Adrenal gland (tissue), 12 donors: ENCODE data around the gene OSBPL10. TPM values are rescaled to one million over a fixed set of nuclear protein-coding genes. Genes with fewer than 3 reads are reported as not detected.

Experiments used
- DNase-seq, 7 donors: peaks; one replicate each; pipeline ENCODE4 v3.0.0-alpha.2; 2019 to 2020
- H3K27ac ChIP-seq, 5 donors: fragments of 200-600 bp; sonication (generic) in 4 of 5; 1 replicate in 3 of 5; 2 replicates in 2 of 5; pipeline versions ENCODE4 v1.5.1 to v1.8.0; 2016 to 2020; ENCODE audit warnings: mild to moderate bottlenecking in 1 of 5
- H3K27me3 ChIP-seq: fragments of 200-600 bp; 2 replicates; pipeline ENCODE4 v1.8.0; 2021
- H3K36me3 ChIP-seq, 2 donors: fragments of 200-600 bp; replicated peaks in 1 of 2; 1 replicate in 1 of 2; 2 replicates in 1 of 2; pipeline versions ENCODE4 v1.5.1 to v1.8.0; 2018 to 2022
- H3K4me1 ChIP-seq, 2 donors: fragments of 200-600 bp; replicated peaks in 1 of 2; 1 replicate in 1 of 2; 2 replicates in 1 of 2; pipeline versions ENCODE4 v1.5.1 to v1.8.0; 2018 to 2021
- H3K4me3 ChIP-seq, 4 donors: fragments of 200-600 bp; sonication (generic) in 3 of 4; one replicate each; pipeline ENCODE4 v1.5.1; 2016 to 2018
- H3K9me3 ChIP-seq, 3 donors: fragments of 200-600 bp; sonication (generic) in 1 of 3; replicated peaks in 1 of 3; 1 replicate in 2 of 3; 2 replicates in 1 of 3; pipeline versions ENCODE4 v1.5.1 to v1.8.0; 2016 to 2021
- POLR2A ChIP-seq, 2 donors: fragments of 450-650 bp; IDR thresholded peaks; one replicate each; pipeline ENCODE4 v1.6.1; 2017; ENCODE audit warnings: antibody characterized with exemption in 2 of 2, mild to moderate bottlenecking in 2 of 2, moderate library complexity in 1 of 2
- WGBS, 4 donors: extraction: QIAGEN DNeasy Blood & Tissue Kit in 2 of 4; methylation state at CpG; one replicate each; pipeline versions ENCODE4 v1.1.5 to v1.1.7; 2013 to 2017; 5-methylcytosine and 5-hydroxymethylcytosine counted together
- intact Hi-C, 2 donors: fragments of 100-400 bp; cut with DNase I; formaldehyde crosslinking; loops; one replicate each; pipeline versions ENCODE4 v1.14.1 to v1.15.0; 2022 to 2023
- polyA plus RNA-seq, 3 donors: library from polyadenylated mRNA; stranded (reverse); fragments of 200-250 nt in 2 of 3; fragments of 350-450 nt in 1 of 3; fragmentation: Illumina TruSeq in 1 of 3; extraction: RNeasy Lipid Tissue Mini Kit (QIAGEN cat#74804) in 1 of 3; gene quantifications; one replicate each; pipeline ENCODE4 v1.2.3, GENCODE V29; 2013 to 2014
- total RNA-seq, 9 donors: library from RNA; depleted of rRNA in 4 of 9; stranded (reverse); fragments of >200 nt in 4 of 9; fragments of 120-200 nt in 1 of 9; fragmentation: NEBNext Ultra II Directional in 1 of 9; extraction: Animal tissue kit (Norgen Biotek cat#: 25700) in 1 of 9; gene quantifications; one replicate each; pipeline versions ENCODE4 v1.1.0 to v1.2.4, GENCODE V29; 2013 to 2023
- TF ChIP-seq, protein P1 (sequence below), 6 experiments: fragments of 450-650 bp in 4 of 6; fragments of 200-600 bp in 2 of 6; sonication (generic) in 1 of 6; IDR thresholded peaks; 1 replicate in 5 of 6; 2 replicates in 1 of 6; pipeline versions ENCODE4 v1.5.1 to v1.8.0; 2016 to 2021; ENCODE audit warnings: antibody characterized with exemption in 6 of 6, mild to moderate bottlenecking in 2 of 6, moderate library complexity in 1 of 6
- donor health status: healthy with polysubstance abuse.
- donor health status: Bipolar disorder and iron deficiency.
- donor health status: DM: yes; HTN: yes; CAD: no.
- donor health status: DM: no; HTN: no; CAD: no.
- donor health status: DM: no; HTN: no; CAD: no.
- donor health status: DM: yes; HTN: yes; CAD: no.

The OSBPL10 gene
- total and polyA plus RNA-seq, 12 donors, result 2.0 to 55.6 (median 9.4) TPM

DNA sequence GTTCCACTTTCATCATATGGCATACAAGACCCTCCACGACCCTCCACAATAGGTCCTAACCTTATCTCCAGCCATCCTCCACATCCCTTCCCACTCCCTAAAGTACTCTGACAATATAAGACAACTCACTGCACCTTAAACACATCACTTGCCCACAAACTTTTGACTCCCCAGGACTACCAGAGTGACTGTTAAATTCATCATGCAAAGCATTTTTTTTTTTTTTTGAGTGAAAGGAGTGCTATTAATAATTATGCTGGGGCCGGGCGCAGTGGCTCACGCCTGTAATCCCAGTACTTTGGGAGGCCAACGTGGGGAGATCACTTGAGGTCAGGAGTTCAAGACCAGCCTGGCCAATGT is 55.8 kb downstream of the OSBPL10 start:
- DNase-seq, result no peak
- no peaks in the 10 kb centered on the region for H3K9me3 ChIP-seq
- WGBS, 4 donors, result 81 to 91% (median 87%) methylated on average over 5 of the region's 5 CpGs
- TF ChIP-seq POLR2A (IDR thresholded peaks at IDR 0.05), result no peak
- TF ChIP-seq, protein P1, sequence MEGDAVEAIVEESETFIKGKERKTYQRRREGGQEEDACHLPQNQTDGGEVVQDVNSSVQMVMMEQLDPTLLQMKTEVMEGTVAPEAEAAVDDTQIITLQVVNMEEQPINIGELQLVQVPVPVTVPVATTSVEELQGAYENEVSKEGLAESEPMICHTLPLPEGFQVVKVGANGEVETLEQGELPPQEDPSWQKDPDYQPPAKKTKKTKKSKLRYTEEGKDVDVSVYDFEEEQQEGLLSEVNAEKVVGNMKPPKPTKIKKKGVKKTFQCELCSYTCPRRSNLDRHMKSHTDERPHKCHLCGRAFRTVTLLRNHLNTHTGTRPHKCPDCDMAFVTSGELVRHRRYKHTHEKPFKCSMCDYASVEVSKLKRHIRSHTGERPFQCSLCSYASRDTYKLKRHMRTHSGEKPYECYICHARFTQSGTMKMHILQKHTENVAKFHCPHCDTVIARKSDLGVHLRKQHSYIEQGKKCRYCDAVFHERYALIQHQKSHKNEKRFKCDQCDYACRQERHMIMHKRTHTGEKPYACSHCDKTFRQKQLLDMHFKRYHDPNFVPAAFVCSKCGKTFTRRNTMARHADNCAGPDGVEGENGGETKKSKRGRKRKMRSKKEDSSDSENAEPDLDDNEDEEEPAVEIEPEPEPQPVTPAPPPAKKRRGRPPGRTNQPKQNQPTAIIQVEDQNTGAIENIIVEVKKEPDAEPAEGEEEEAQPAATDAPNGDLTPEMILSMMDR (IDR thresholded peaks at IDR 0.05), result no peak
- H3K4me3 ChIP-seq, result no peak overlapping the region
- intact Hi-C loops, result no loop called here
- H3K36me3 ChIP-seq, result no peaks in the 10 kb centered on the region
- no peaks in the 10 kb centered on the region for H3K27me3 ChIP-seq
- H3K27ac ChIP-seq, result no peak overlapping the region
- H3K4me1 ChIP-seq, result peaks cover 5 to 9% of the 10 kb centered on the region in 2 donors

DNA sequence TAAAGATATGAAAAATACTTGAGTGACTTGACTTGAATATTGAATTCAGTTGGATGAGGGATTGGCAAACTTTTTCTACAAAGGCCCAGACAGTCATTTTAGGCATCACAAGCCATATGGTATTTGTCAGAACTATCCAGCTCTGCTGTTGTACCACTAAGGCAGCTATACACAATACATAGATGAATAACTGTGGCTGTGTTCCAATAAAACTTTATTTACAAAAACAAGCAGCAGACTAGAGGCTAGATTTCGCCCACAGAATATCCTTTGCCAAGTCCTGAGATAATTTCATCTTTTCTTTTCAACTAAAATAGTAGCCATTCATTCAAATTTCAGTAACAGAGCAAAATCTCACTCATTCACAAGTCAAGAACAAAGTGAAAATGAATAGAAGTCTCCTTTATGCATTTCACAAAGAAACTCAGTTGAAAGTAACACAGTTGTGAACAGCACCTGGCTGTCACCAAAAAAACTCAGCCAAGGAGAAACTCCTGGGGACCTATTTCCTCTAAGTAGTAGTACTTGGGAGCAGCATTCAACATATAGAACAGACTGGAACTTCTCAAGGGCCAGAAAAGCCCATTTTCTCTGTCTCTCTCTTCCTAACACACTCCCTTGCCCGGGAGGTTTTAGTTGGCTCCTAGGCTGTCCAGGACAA is 56.3 kb downstream of the OSBPL10 start:
- 88 to 94% (median 91%) methylated on average over 2 of the region's 2 CpGs for WGBS, 4 donors
- intact Hi-C loops, result no loop called here

DNA sequence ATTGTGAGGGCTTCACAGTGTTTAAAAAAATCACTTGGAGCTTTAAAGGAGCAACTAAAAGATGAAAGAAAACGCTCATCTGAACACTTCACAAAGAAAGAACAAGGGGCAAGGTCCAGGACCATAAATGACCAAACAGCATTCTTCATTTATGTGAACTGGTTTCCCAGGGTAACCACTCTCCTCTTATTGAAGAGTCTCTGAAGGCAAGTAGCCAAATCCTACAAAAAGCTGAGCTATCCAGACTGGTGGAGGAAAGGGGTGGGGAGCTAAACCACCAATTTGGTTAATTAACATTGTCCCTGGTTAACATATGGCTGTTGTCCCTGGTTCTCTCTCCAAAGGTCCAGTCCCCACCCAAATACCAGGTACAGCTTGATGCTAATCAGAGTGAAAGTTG is 58.1 kb downstream of the OSBPL10 start:
- Histone ChIP-seq H3K4me3 (no peak overlapping the region), H3K27ac (no peak overlapping the region), H3K9me3 (no peaks in the 10 kb centered on the region), H3K27me3 (no peaks in the 10 kb centered on the region), H3K4me1 (peaks cover 5 to 13% of the 10 kb centered on the region in 2 donors), H3K36me3 (no peaks in the 10 kb centered on the region)
- WGBS, 4 donors, result 36 to 77% (median 47%) methylated on average over 1 of the region's 1 CpG
- no peak for DNase-seq
- TF ChIP-seq POLR2A (IDR thresholded peaks at IDR 0.05), result no peak
- TF ChIP-seq, protein P1 (IDR thresholded peaks at IDR 0.05), result no peak
- intact Hi-C loops, result no loop called here

More for the DNA sequence above, 56.3 kb downstream of the OSBPL10 start:
- TF ChIP-seq, protein P1 (IDR thresholded peaks at IDR 0.05), result no peak
- no peak for TF ChIP-seq POLR2A (IDR thresholded peaks at IDR 0.05)
- Histone ChIP-seq H3K4me3 (no peak overlapping the region), H3K27ac (no peak overlapping the region), H3K9me3 (no peaks in the 10 kb centered on the region), H3K36me3 (no peaks in the 10 kb centered on the region), H3K27me3 (no peaks in the 10 kb centered on the region), H3K4me1 (peaks cover 5 to 9% of the 10 kb centered on the region in 2 donors)
- DNase-seq, result no peak

DNA sequence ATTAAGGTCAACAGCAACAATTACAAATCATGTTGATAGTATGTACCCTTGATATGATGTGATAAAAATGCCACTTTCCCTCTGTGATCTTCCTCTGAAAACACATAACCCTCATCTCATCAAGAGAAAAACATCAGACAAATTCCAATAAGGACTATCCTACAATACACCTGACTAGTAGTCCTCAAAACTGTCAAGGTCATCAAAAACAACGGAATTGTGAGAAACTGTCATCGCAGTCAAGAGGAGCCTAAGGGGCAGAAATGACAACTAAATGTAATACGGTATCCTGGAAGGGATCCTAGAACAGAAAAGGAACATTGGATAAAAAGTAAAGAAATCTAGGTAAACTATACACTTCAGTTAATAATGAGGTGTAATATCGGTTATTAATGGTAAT is 59.2 kb downstream of the OSBPL10 start:
- no peak for DNase-seq
- WGBS, 4 donors, result 65 to 89% (median 86%) methylated on average over 4 of the region's 4 CpGs
- H3K4me1 ChIP-seq, result peaks cover 0 to 15% of the 10 kb centered on the region in 2 donors
- H3K36me3 ChIP-seq, result no peaks in the 10 kb centered on the region
- no peak overlapping the region for H3K27ac ChIP-seq
- intact Hi-C loops, result no loop called here
- no peak overlapping the region for H3K4me3 ChIP-seq
- no peaks in the 10 kb centered on the region for H3K9me3 ChIP-seq
- TF ChIP-seq POLR2A (IDR thresholded peaks at IDR 0.05), result no peak
- TF ChIP-seq, protein P1 (IDR thresholded peaks at IDR 0.05), result no peak
- H3K27me3 ChIP-seq, result no peaks in the 10 kb centered on the region
